ENCODE results near the gene LEO1. TPM values are rescaled to one million over a fixed set of nuclear protein-coding genes. Genes with fewer than 3 reads are reported as not detected.

LEO1 gene
- total and polyA plus RNA-seq, 4 donors: 11.3 to 23.3 (median 13.9) TPM

GRCh38 chr15:51889486-51889885 is 82.1 kb downstream of the LEO1 start:
- no peak for DNase-seq (ENCODE audit: low spot score)
- WGBS: 97% methylated on average over 2 of the region's 2 CpGs
- H3K9me3 ChIP-seq (ENCODE audit: control insufficient read depth in 4 of 4, low read length in 3 of 4): no peaks in the 10 kb centered on the region
- H3K36me3 ChIP-seq (ENCODE audit: control insufficient read depth in 4 of 4, insufficient read depth in 3 of 4, low read depth in 1 of 4, low read length in 3 of 4): peaks cover under 1 to 6% (median 2%) of the 10 kb centered on the region in 4 donors
- no peaks in the 10 kb centered on the region for H3K27me3 ChIP-seq (ENCODE audit: control insufficient read depth in 4 of 4, insufficient read depth in 4 of 4, low read length in 3 of 4)
- H3K27ac ChIP-seq (ENCODE audit: low read depth in 1 of 2, low read length in 2 of 2): no peak overlapping the region
- H3K4me1 ChIP-seq (ENCODE audit: control insufficient read depth in 4 of 4, insufficient read depth in 4 of 4, low read length in 3 of 4): peaks cover 0 to 5% (median 3%) of the 10 kb centered on the region in 4 donors
- no peak overlapping the region for H3K4me3 ChIP-seq (ENCODE audit: low read depth in 1 of 3, low read length in 3 of 3)
- no peak overlapping the region for H3K9ac ChIP-seq (ENCODE audit: low read depth in 1 of 2, low read length in 2 of 2)
- TF ChIP-seq RAD21 (IDR thresholded peaks at IDR 0.05) (no peak), HNF4G (IDR thresholded peaks at IDR 0.05) (no peak), ZBTB33 (IDR thresholded peaks at IDR 0.05) (no peak), GABPA (IDR thresholded peaks at IDR 0.05 in 1 of 2, conservative IDR thresholded peaks at IDR 0.05 in 1 of 2) (no peak), EGR1 (IDR thresholded peaks at IDR 0.05; ENCODE audit: low read depth in 2 of 2) (no peak), RXRA (IDR thresholded peaks at IDR 0.05) (no peak), JUND (IDR thresholded peaks at IDR 0.05) (no peak), REST (IDR thresholded peaks at IDR 0.05) (no peak), MAX (IDR thresholded peaks at IDR 0.05) (no peak), HNF4A (conservative IDR thresholded peaks at IDR 0.05) (no peak), ATF3 (IDR thresholded peaks at IDR 0.05) (no peak), TAF1 (conservative IDR thresholded peaks at IDR 0.05) (no peak), FOXA1 (IDR thresholded peaks at IDR 0.05) (no peak), NR2F2 (IDR thresholded peaks at IDR 0.05) (no peak)

- 17% methylated on average over 2 of the region's 2 CpGs for WGBS
- Histone ChIP-seq H3K27ac (ENCODE audit: low read depth in 1 of 2, low read length in 2 of 2) (peak overlapping the region in 1 of 2 donors; percentile 43), H3K4me3 (ENCODE audit: low read depth in 1 of 3, low read length in 3 of 3) (no peak overlapping the region), H3K4me1 (ENCODE audit: control insufficient read depth in 4 of 4, insufficient read depth in 4 of 4, low read length in 3 of 4) (peaks cover 0 to 5% (median 3%) of the 10 kb centered on the region in 4 donors), H3K36me3 (ENCODE audit: control insufficient read depth in 4 of 4, insufficient read depth in 3 of 4, low read depth in 1 of 4, low read length in 3 of 4) (peaks cover 0 to 2% (median under 1%) of the 10 kb centered on the region in 4 donors), H3K27me3 (ENCODE audit: control insufficient read depth in 4 of 4, insufficient read depth in 4 of 4, low read length in 3 of 4) (no peaks in the 10 kb centered on the region), H3K9me3 (ENCODE audit: control insufficient read depth in 4 of 4, low read length in 3 of 4) (no peaks in the 10 kb centered on the region), H3K9ac (ENCODE audit: low read depth in 1 of 2, low read length in 2 of 2) (peak overlapping the region in 1 of 2 donors; percentile 52)
- DNase-seq (ENCODE audit: low spot score): no peak
- peak in 1 of 2 donors; percentile 27 for TF ChIP-seq JUND (IDR thresholded peaks at IDR 0.05)
- TF ChIP-seq RAD21 (IDR thresholded peaks at IDR 0.05): peak; percentile 75 to 84
- TF ChIP-seq ZBTB33 (IDR thresholded peaks at IDR 0.05): no peak
- peak; percentile 65 for TF ChIP-seq CTCF (IDR thresholded peaks at IDR 0.05; ENCODE audit: low read depth, low read length, missing input control)
Observed at GRCh38 chr15:51888593-51889195, 82.9 kb downstream of the LEO1 start.

Data from liver (tissue), 9 donors.